Hepatocyte (in vitro differentiated cells): ENCODE data around the gene ARIH1.

Experiments
- CTCF ChIP-seq: fragments of 200-600 bp; sonication (generic); IDR thresholded peaks from 2 replicates; pipeline ENCODE4 v1.5.1; 2016; ENCODE audit warnings: antibody characterized with exemption, mild to moderate bottlenecking; ENCODE audit not compliant: poor library complexity
- EZH2 ChIP-seq: fragments of 200-600 bp; sonication (generic); IDR thresholded peaks from 2 replicates; pipeline ENCODE4 v1.6.1; 2016; ENCODE audit warnings: antibody characterized with exemption, mild to moderate bottlenecking, borderline replicate concordance
- EZH2phosphoT487 ChIP-seq: fragments of 200-600 bp; sonication (generic); IDR thresholded peaks from one replicate; pipeline ENCODE4 v1.6.1; 2018; ENCODE audit warnings: antibody characterized with exemption, mild to moderate bottlenecking, low read depth, moderate library complexity; ENCODE audit not compliant: unreplicated experiment, severe bottlenecking

- TF ChIP-seq CTCF (no peak), EZH2 (no peak), EZH2phosphoT487 (no peak)
Measured at GRCh38 chr15:72486144-72486543, 12.0 kb downstream of the ARIH1 start.
